ENCODE data around the gene SEMA4D.

SEMA4D gene

GRCh38 chr9:89365532-89365912 lies 132.4 kb downstream of the SEMA4D start:
- Histone ChIP-seq H4K20me1 (ENCODE audit: insufficient read depth, low read length) (no peaks in the 10 kb centered on the region), H3K4me1 (ENCODE audit: insufficient read depth, low read length, severe bottlenecking) (no peaks in the 10 kb centered on the region), H3K27me3 (ENCODE audit: insufficient read depth, low read length) (no peaks in the 10 kb centered on the region), H2AFZ (ENCODE audit: low read length) (no peak overlapping the region), H3K4me2 (ENCODE audit: low read length) (no peak overlapping the region), H3K9ac (ENCODE audit: low read length) (no peak overlapping the region), H3K9me2 (ENCODE audit: low read depth, low read length) (no peaks in the 10 kb centered on the region), H3K4me3 (ENCODE audit: low read depth, low read length, poor library complexity, severe bottlenecking) (no peak overlapping the region), H3K79me2 (ENCODE audit: insufficient read depth, low read length) (no peaks in the 10 kb centered on the region), H3K9me3 (ENCODE audit: low read length) (no peaks in the 10 kb centered on the region), H3K36me3 (ENCODE audit: insufficient read depth, low read length) (peaks cover 13% of the 10 kb centered on the region), H3F3A (ENCODE audit: insufficient read depth, low read length) (no peaks in the 10 kb centered on the region), H3K27ac (ENCODE audit: low read depth, low read length, poor library complexity, severe bottlenecking) (no peak overlapping the region)
- no peak for TF ChIP-seq CTCF (IDR thresholded peaks at IDR 0.05; ENCODE audit: low read length)
- TF ChIP-seq EZH2 (IDR thresholded peaks at IDR 0.05; ENCODE audit: borderline replicate concordance, low read length): no peak

- H3K79me2 ChIP-seq (ENCODE audit: insufficient read depth, low read length): no peaks in the 10 kb centered on the region
- TF ChIP-seq CTCF (IDR thresholded peaks at IDR 0.05; ENCODE audit: low read length) (no peak), EZH2 (IDR thresholded peaks at IDR 0.05; ENCODE audit: borderline replicate concordance, low read length) (no peak)
- no peaks in the 10 kb centered on the region for H3F3A ChIP-seq (ENCODE audit: insufficient read depth, low read length)
- no peak overlapping the region for H3K27ac ChIP-seq (ENCODE audit: low read depth, low read length, poor library complexity, severe bottlenecking)
- H3K9ac ChIP-seq (ENCODE audit: low read length): no peak overlapping the region
- H3K27me3 ChIP-seq (ENCODE audit: insufficient read depth, low read length): no peaks in the 10 kb centered on the region
- peaks cover 19% of the 10 kb centered on the region for H3K36me3 ChIP-seq (ENCODE audit: insufficient read depth, low read length)
- no peak overlapping the region for H3K4me3 ChIP-seq (ENCODE audit: low read depth, low read length, poor library complexity, severe bottlenecking)
- H2AFZ ChIP-seq (ENCODE audit: low read length): no peak overlapping the region
- no peak overlapping the region for H3K4me2 ChIP-seq (ENCODE audit: low read length)
- H3K4me1 ChIP-seq (ENCODE audit: insufficient read depth, low read length, severe bottlenecking): no peaks in the 10 kb centered on the region
- H4K20me1 ChIP-seq (ENCODE audit: insufficient read depth, low read length): no peaks in the 10 kb centered on the region
- no peaks in the 10 kb centered on the region for H3K9me2 ChIP-seq (ENCODE audit: low read depth, low read length)
- no peaks in the 10 kb centered on the region for H3K9me3 ChIP-seq (ENCODE audit: low read length)
These were observed 133.0 kb downstream of the SEMA4D start for GRCh38 chr9:89364666-89365531.

GRCh38 chr9:89363921-89364665 lies 133.8 kb downstream of the SEMA4D start:
- Histone ChIP-seq H3K36me3 (ENCODE audit: insufficient read depth, low read length) (peaks cover 26% of the 10 kb centered on the region), H3K9me2 (ENCODE audit: low read depth, low read length) (no peaks in the 10 kb centered on the region), H3K9ac (ENCODE audit: low read length) (no peak overlapping the region), H3K27me3 (ENCODE audit: insufficient read depth, low read length) (no peaks in the 10 kb centered on the region), H3F3A (ENCODE audit: insufficient read depth, low read length) (no peaks in the 10 kb centered on the region), H3K79me2 (ENCODE audit: insufficient read depth, low read length) (no peaks in the 10 kb centered on the region), H2AFZ (ENCODE audit: low read length) (no peak overlapping the region), H3K9me3 (ENCODE audit: low read length) (no peaks in the 10 kb centered on the region), H3K4me3 (ENCODE audit: low read depth, low read length, poor library complexity, severe bottlenecking) (no peak overlapping the region), H3K4me1 (ENCODE audit: insufficient read depth, low read length, severe bottlenecking) (no peaks in the 10 kb centered on the region), H3K4me2 (ENCODE audit: low read length) (no peak overlapping the region), H4K20me1 (ENCODE audit: insufficient read depth, low read length) (no peaks in the 10 kb centered on the region), H3K27ac (ENCODE audit: low read depth, low read length, poor library complexity, severe bottlenecking) (no peak overlapping the region)
- TF ChIP-seq EZH2 (IDR thresholded peaks at IDR 0.05; ENCODE audit: borderline replicate concordance, low read length) (no peak), CTCF (IDR thresholded peaks at IDR 0.05; ENCODE audit: low read length) (no peak)

All from OCI-LY1 (cell line).